Measurements from ENCODE around the gene RWDD4.

RWDD4 gene

GRCh38 chr4:183688216-183688615 is 29.2 kb upstream of the RWDD4 start:
- DNase-seq (ENCODE audit: low read depth): no peak
- no peak for TF ChIP-seq CTCF (IDR thresholded peaks at IDR 0.05; ENCODE audit: control insufficient read depth, extremely low read depth, insufficient read depth)
- H3K4me3 ChIP-seq (ENCODE audit: low read depth, low read length): no peak overlapping the region

- no peak for DNase-seq (ENCODE audit: low read depth)
- no peak overlapping the region for H3K4me3 ChIP-seq (ENCODE audit: low read depth, low read length)
- TF ChIP-seq CTCF (IDR thresholded peaks at IDR 0.05; ENCODE audit: control insufficient read depth, extremely low read depth, insufficient read depth): no peak
Measured at GRCh38 chr4:183686461-183686860, 27.5 kb upstream of the RWDD4 start.

- DNase-seq (ENCODE audit: low read depth): no peak
- no peak for TF ChIP-seq CTCF (IDR thresholded peaks at IDR 0.05; ENCODE audit: control insufficient read depth, extremely low read depth, insufficient read depth)
- H3K4me3 ChIP-seq (ENCODE audit: low read depth, low read length): no peak overlapping the region
Measured at GRCh38 chr4:183681119-183681518, 22.1 kb upstream of the RWDD4 start.

- no peak for DNase-seq (ENCODE audit: low read depth)
- no peak overlapping the region for H3K4me3 ChIP-seq (ENCODE audit: low read depth, low read length)
- TF ChIP-seq CTCF (IDR thresholded peaks at IDR 0.05; ENCODE audit: control insufficient read depth, extremely low read depth, insufficient read depth): no peak
Measured at GRCh38 chr4:183675625-183676024, 16.6 kb upstream of the RWDD4 start.

- no peak for TF ChIP-seq CTCF (IDR thresholded peaks at IDR 0.05; ENCODE audit: control insufficient read depth, extremely low read depth, insufficient read depth)
- no peak overlapping the region for H3K4me3 ChIP-seq (ENCODE audit: low read depth, low read length)
- no peak for DNase-seq (ENCODE audit: low read depth)
Measured at GRCh38 chr4:183674153-183674552, 15.2 kb upstream of the RWDD4 start.

- TF ChIP-seq CTCF (IDR thresholded peaks at IDR 0.05; ENCODE audit: control insufficient read depth, extremely low read depth, insufficient read depth): no peak
- DNase-seq (ENCODE audit: low read depth): no peak
Measured at GRCh38 chr4:183670960-183671555, 12.1 kb upstream of the RWDD4 start.

GRCh38 chr4:183670251-183670650 is 11.3 kb upstream of the RWDD4 start:
- H3K4me3 ChIP-seq (ENCODE audit: low read depth, low read length): no peak overlapping the region
- TF ChIP-seq CTCF (IDR thresholded peaks at IDR 0.05; ENCODE audit: control insufficient read depth, extremely low read depth, insufficient read depth): no peak
- no peak for DNase-seq (ENCODE audit: low read depth)

More at GRCh38 chr4:183670960-183671555, 12.1 kb upstream of the RWDD4 start:
- H3K4me3 ChIP-seq (ENCODE audit: low read depth, low read length): no peak overlapping the region

Data from LNCaP clone FGC (cell line).